HepG2 (cell line): ENCODE measurements around the gene CD40. TPM values are rescaled to one million over a fixed set of nuclear protein-coding genes. Genes with fewer than 3 reads are reported as not detected.

Experiments
- ATAC-seq: fragments of 200-7000 bp; cut with Tn5 transposase; 3 replicates; pipeline ENCODE4 v1.9.1; 2020; ENCODE audit warnings: mild to moderate bottlenecking, moderate library complexity
- BruUV-seq: library from RNA; stranded (reverse); fragments of 400-500 nt; replicated peaks from 2 replicates; lab custom pipeline; 2021; lab: Mats Ljungman, UMichigan
- CTCF ChIA-PET: fragments of 300-600 bp; formaldehyde crosslinking; extraction: SDS; loops from one replicate; lab custom pipeline; 2021; ENCODE audit warnings: low total read pairs, inconsistent platforms, low intra/inter-chr PET ratio; lab: Yijun Ruan, JAX
- POLR2A ChIA-PET: fragments of 350-600 bp; sonication (Branson Sonifier 250); formaldehyde crosslinking; loops from one replicate; lab custom pipeline; 2020; ENCODE audit warnings: antibody characterized with exemption, inconsistent platforms; lab: Yijun Ruan, JAX
- DNase-seq: peaks from one replicate; pipeline ENCODE4 v3.0.0-alpha.2; 2015; ENCODE audit warnings: low spot score
- FAIRE-seq: peaks from 3 replicates; lab custom pipeline; 2011; peaks lifted over from hg19 to GRCh38; lab: Jason Lieb, UNC
- H2AFZ ChIP-seq: one replicate; pipeline ENCODE4 v1.6.1; 2011; ENCODE audit warnings: low read length, inconsistent platforms
- H3K27ac ChIP-seq: fragments of 300-600 bp; 3 replicates; pipeline ENCODE4 v1.8.0; 2011; ENCODE audit warnings: mixed run types, mild to moderate bottlenecking, mixed read lengths, low read length, inconsistent platforms; ENCODE audit not compliant: insufficient read depth; ENCODE audit errors: extremely low read length
- H3K27me3 ChIP-seq, 2 experiments: fragments of 200-600 bp in 1 of 2; 2 replicates in 1 of 2; 3 replicates in 1 of 2; pipeline versions ENCODE4 v1.6.0 to v1.8.0; 2011; ENCODE audit warnings: low read length in 2 of 2, mild to moderate bottlenecking in 2 of 2, moderate library complexity in 2 of 2, inconsistent platforms in 1 of 2; ENCODE audit not compliant: insufficient read depth in 2 of 2, control insufficient read depth in 1 of 2
- H3K36me3 ChIP-seq, 2 experiments: fragments of 200-600 bp in 1 of 2; replicated peaks in 1 of 2; 2 replicates in 1 of 2; 3 replicates in 1 of 2; pipeline versions ENCODE4 v1.5.1 to v1.8.0; 2011; ENCODE audit warnings: low read length in 2 of 2, inconsistent platforms in 1 of 2; ENCODE audit not compliant: insufficient read depth in 2 of 2, control insufficient read depth in 1 of 2
- H3K4me1 ChIP-seq: 2 replicates; pipeline ENCODE4 v1.5.1; 2012; ENCODE audit warnings: low read length, inconsistent platforms; ENCODE audit not compliant: insufficient read depth
- H3K4me2 ChIP-seq: 2 replicates; pipeline ENCODE4 v1.6.0; 2011; ENCODE audit warnings: low read depth, low read length, inconsistent platforms
- H3K4me3 ChIP-seq, 3 experiments: fragments of 200-600 bp in 1 of 3; sonication (generic), shearing (Covaris generic) in 1 of 3; replicated peaks in 1 of 3; 2 replicates each; pipeline ENCODE4 v1.5.1; 2011 to 2016; ENCODE audit warnings: low read length in 3 of 3, inconsistent platforms in 2 of 3, low read depth in 2 of 3, mild to moderate bottlenecking in 2 of 3, control low read depth in 1 of 3, mixed read lengths in 1 of 3; ENCODE audit not compliant: insufficient read depth in 1 of 3
- H3K79me2 ChIP-seq: one replicate; pipeline ENCODE4 v1.6.1; 2011; ENCODE audit warnings: low read length, inconsistent platforms; ENCODE audit not compliant: insufficient read depth
- H3K9ac ChIP-seq: 2 replicates; pipeline ENCODE4 v1.6.0; 2011; ENCODE audit warnings: mild to moderate bottlenecking, low read depth, low read length, inconsistent platforms; ENCODE audit not compliant: insufficient read depth
- H3K9me3 ChIP-seq: 2 replicates; pipeline ENCODE4 v1.5.1; 2012; ENCODE audit warnings: mild to moderate bottlenecking, low read length
- H4K20me1 ChIP-seq: 2 replicates; pipeline ENCODE4 v1.6.0; 2011; ENCODE audit warnings: inconsistent platforms, mild to moderate bottlenecking, low read length, moderate library complexity; ENCODE audit not compliant: insufficient read depth
- CAMTA2 ChIP-seq: sonication (generic); formaldehyde crosslinking; IDR thresholded peaks from 2 replicates; pipeline ENCODE4 v1.4.0; 2020; ENCODE audit warnings: mild to moderate bottlenecking, missing genetic modification reagents, borderline replicate concordance
- CEBPB ChIP-seq: IDR thresholded peaks from 2 replicates; pipeline ENCODE4 v1.6.1; 2011; ENCODE audit warnings: low read depth, low read length, improper control_type of control experiment, borderline replicate concordance
- RFXAP ChIP-seq: sonication (generic); formaldehyde crosslinking; IDR thresholded peaks from 2 replicates; pipeline ENCODE4 v1.4.0; 2020; ENCODE audit warnings: missing genetic modification reagents, borderline replicate concordance
- SP4 ChIP-seq: sonication (generic); formaldehyde crosslinking; IDR thresholded peaks from 2 replicates; pipeline ENCODE4 v1.8.1; 2023; ENCODE audit warnings: mild to moderate bottlenecking, missing genetic modification reagents
- ZBTB49 ChIP-seq: sonication (generic); formaldehyde crosslinking; IDR thresholded peaks from 2 replicates; pipeline ENCODE4 v1.4.0; 2020; ENCODE audit warnings: missing genetic modification reagents, borderline replicate concordance
- ZFP41 ChIP-seq: sonication (generic); formaldehyde crosslinking; IDR thresholded peaks from 2 replicates; pipeline ENCODE4 v1.4.0; 2020; ENCODE audit warnings: mild to moderate bottlenecking, missing genetic modification reagents, borderline replicate concordance
- ZNF530 ChIP-seq: sonication (generic); formaldehyde crosslinking; IDR thresholded peaks from 2 replicates; pipeline ENCODE4 v1.5.0; 2020; ENCODE audit warnings: low read depth, mild to moderate bottlenecking, missing genetic modification reagents
- WGBS: methylation state at CpG from one replicate; pipeline ENCODE4 v1.1.6; 2017; ENCODE audit warnings: low lambda C conversion rate; 5-methylcytosine and 5-hydroxymethylcytosine counted together
- in situ Hi-C: cut with HindIII; loops from 2 replicates; pipeline ENCODE4 v1.10.0; 2017; ENCODE audit warnings: low pct_unique_long_range_greater_than_20kb; ENCODE audit not compliant: extremely low pct_ligation_motif_present
- intact Hi-C: fragments of 100-400 bp; cut with micrococcal nuclease; formaldehyde crosslinking; loops from one replicate; pipeline ENCODE4 v1.10.0; 2022; ENCODE audit not compliant: unreplicated experiment
- polyA plus RNA-seq, 8 experiments: library from polyadenylated mRNA; depleted of rRNA in 3 of 8; stranded (reverse) in 7 of 8; unstranded in 1 of 8; fragments of >200 nt; fragmentation: Illumina TruSeq in 4 of 8; extraction: Trizol in 4 of 8; gene quantifications; 2 replicates each; pipeline versions ENCODE4 v1.2.1 to v1.2.3, GENCODE V29; 2011 to 2016; ENCODE audit warnings: low read depth in 4 of 8, missing spikeins in 1 of 8, mixed read lengths in 1 of 8; ENCODE audit not compliant: insufficient read depth in 1 of 8
- total RNA-seq, 5 experiments: library from RNA; depleted of rRNA; stranded (reverse); fragments of >200 nt; fragmentation: Illumina TruSeq; extraction: Trizol; gene quantifications; 2 replicates each; pipeline ENCODE4 v1.2.3, GENCODE V29; 2016; ENCODE audit warnings: low read depth in 1 of 5

CD40 gene
- total and polyA plus RNA-seq, 2 of the 13 experiments (the other 11 are each of a cell fraction or from before 2014, with no cell fraction given), result 4.6 to 13.4 TPM

GRCh38 chr20:46148313-46149208, 30.4 kb downstream of the CD40 start:
- CTCF ChIA-PET, result no interaction called here
- H3K27me3 ChIP-seq, result peaks cover 4 to 47% of the 10 kb centered on the region in 2 experiments; a peak in 4 of 5 replicates

More at GRCh38 chr20:46148313-46149208, 30.4 kb downstream of the CD40 start:
- in situ Hi-C loops, result no loop called here
- BruUV-seq, result no TSS peak
- WGBS, result 22% methylated on average over 14 of the region's 14 CpGs
- no peak for FAIRE-seq
- no peaks in the 10 kb centered on the region for H3K36me3 ChIP-seq
- no peak overlapping the region for H2AFZ ChIP-seq
- H3K9ac ChIP-seq, result no peak overlapping the region
- intact Hi-C loops, result no loop called here
- H3K27ac ChIP-seq, result no peak overlapping the region
- no peak for TF ChIP-seq SP4 (CRISPR knock-in tag)
- no peak for TF ChIP-seq ZNF530 (CRISPR knock-in tag)
- no peak for TF ChIP-seq ZFP41 (CRISPR knock-in tag)
- peak; percentile 59 for TF ChIP-seq CEBPB
- TF ChIP-seq ZBTB49 (CRISPR knock-in tag), result no peak
- no peak for TF ChIP-seq RFXAP
- no peak for TF ChIP-seq CAMTA2
- TF ChIP-seq, all 625 proteins: peak for 1
- no peak for DNase-seq
- H3K4me2 ChIP-seq, result no peak overlapping the region
- POLR2A ChIA-PET, result no interaction called here
- no peak overlapping the region for H3K4me3 ChIP-seq
- no peak for ATAC-seq
- no peaks in the 10 kb centered on the region for H3K4me1 ChIP-seq
- H3K9me3 ChIP-seq, result no peaks in the 10 kb centered on the region
- H3K79me2 ChIP-seq, result no peaks in the 10 kb centered on the region
- peaks cover 3% of the 10 kb centered on the region; the same call in 1 of the 2 replicates for H4K20me1 ChIP-seq
